HCT116 (cell line): ENCODE measurements around the gene RAPGEF3. TPM values are rescaled to one million over a fixed set of nuclear protein-coding genes. Genes with fewer than 3 reads are reported as not detected.

Source experiments
- ATAC-seq: fragments of 200-7000 bp; cut with Tn5 transposase; 2 replicates; pipeline ENCODE4 v1.9.1; 2020; ENCODE audit warnings: mild to moderate bottlenecking, moderate library complexity
- BruUV-seq: library from RNA; stranded (reverse); fragments of 400-500 nt; replicated peaks from 2 replicates; lab custom pipeline; 2021; lab: Mats Ljungman, UMichigan
- CTCF ChIA-PET: fragments of 300-600 bp; sonication (Branson Sonifier 250); formaldehyde crosslinking; loops from one replicate; lab custom pipeline; 2021; ENCODE audit warnings: antibody characterized with exemption; lab: Charles Lee
- POLR2A ChIA-PET: fragments of 300-600, 350-600 bp; sonication (Branson Sonifier 250); formaldehyde crosslinking; loops from one replicate; lab custom pipeline; 2021; ENCODE audit warnings: antibody characterized with exemption; lab: Charles Lee
- RAD21 ChIA-PET, 2 experiments: fragments of 300-600 bp; sonication (Branson Sonifier 250); formaldehyde crosslinking; loops; one replicate each; lab custom pipeline; 2023; ENCODE audit warnings: low total read pairs in 2 of 2; ENCODE audit not compliant: uncharacterized antibody in 2 of 2, unreplicated experiment in 2 of 2, low non-redundant PET in 1 of 2; lab: Charles Lee
- DNase-seq: peaks from one replicate; pipeline ENCODE4 v3.0.0-alpha.2; 2010; ENCODE audit warnings: low read depth, low spot score
- H2AFZ ChIP-seq: fragments of 200-600 bp; shearing (Covaris generic), sonication (generic); 2 replicates; pipeline ENCODE4 v1.6.1; 2017; ENCODE audit warnings: low read depth, mixed run types, mixed read lengths, antibody characterized with exemption, low read length; ENCODE audit not compliant: poor library complexity, severe bottlenecking
- H3K27ac ChIP-seq: 2 replicates; pipeline ENCODE4 v1.5.1; 2012; ENCODE audit warnings: low read depth, low read length
- H3K27me3 ChIP-seq: fragments of 200-600 bp; sonication (generic); 2 replicates; pipeline ENCODE4 v1.6.1; 2016; ENCODE audit warnings: mixed run types, low read length, mixed read lengths; ENCODE audit not compliant: insufficient read depth
- H3K36me3 ChIP-seq, 2 experiments: fragments of 200-500 bp in 1 of 2; fragments of 200-600 bp in 1 of 2; sonication (Bioruptor generic) in 1 of 2; sonication (generic) in 1 of 2; 2 replicates each; pipeline versions ENCODE4 v1.5.1 to v1.6.1; 2014 to 2016; ENCODE audit warnings: low read length in 2 of 2, inconsistent platforms in 1 of 2, mixed read lengths in 1 of 2, mixed run types in 1 of 2; ENCODE audit not compliant: insufficient read depth in 2 of 2, control insufficient read depth in 1 of 2
- H3K4me1 ChIP-seq, 2 experiments: fragments of 200-600 bp in 1 of 2; sonication (generic) in 1 of 2; 2 replicates each; pipeline versions ENCODE4 v1.5.1 to v1.6.1; 2012 to 2017; ENCODE audit warnings: low read length in 2 of 2, inconsistent platforms in 1 of 2, mild to moderate bottlenecking in 1 of 2, mixed read lengths in 1 of 2, mixed run types in 1 of 2, moderate library complexity in 1 of 2; ENCODE audit not compliant: insufficient read depth in 2 of 2, control insufficient read depth in 1 of 2
- H3K4me2 ChIP-seq: fragments of 200-600 bp; sonication (generic); 2 replicates; pipeline ENCODE4 v1.6.1; 2017; ENCODE audit warnings: mixed run types, low read length, mixed read lengths
- H3K4me3 ChIP-seq, 2 experiments: fragments of 200-600 bp in 1 of 2; sonication (generic) in 1 of 2; replicated peaks in 1 of 2; 2 replicates each; pipeline ENCODE4 v1.5.1; 2011 to 2016; ENCODE audit warnings: low read length in 2 of 2, control low read depth in 1 of 2, low read depth in 1 of 2, mild to moderate bottlenecking in 1 of 2, mixed read lengths in 1 of 2, mixed run types in 1 of 2
- H3K79me2 ChIP-seq: fragments of 200-600 bp; sonication (generic); 2 replicates; pipeline ENCODE4 v1.6.1; 2017; ENCODE audit warnings: mild to moderate bottlenecking, mixed run types, low read length, moderate library complexity, mixed read lengths; ENCODE audit not compliant: insufficient read depth
- H3K9ac ChIP-seq: fragments of 200-600 bp; sonication (generic); 2 replicates; pipeline ENCODE4 v1.6.1; 2016; ENCODE audit warnings: low read length, mixed read lengths
- H3K9me2 ChIP-seq: fragments of 200-600 bp; sonication (generic), shearing (Covaris generic); 2 replicates; pipeline ENCODE4 v1.6.1; 2017; ENCODE audit warnings: mixed run types, mild to moderate bottlenecking, moderate library complexity; ENCODE audit not compliant: insufficient read depth
- H3K9me3 ChIP-seq, 2 experiments: fragments of 200-500 bp in 1 of 2; fragments of 200-600 bp in 1 of 2; sonication (Bioruptor generic) in 1 of 2; sonication (generic) in 1 of 2; 2 replicates each; pipeline ENCODE4 v1.6.1; 2014 to 2017; ENCODE audit warnings: low read length in 2 of 2, mixed read lengths in 2 of 2, inconsistent platforms in 1 of 2, low read depth in 1 of 2, mild to moderate bottlenecking in 1 of 2, mixed run types in 1 of 2, moderate library complexity in 1 of 2; ENCODE audit not compliant: control insufficient read depth in 1 of 2, insufficient read depth in 1 of 2
- H4K20me1 ChIP-seq: fragments of 200-600 bp; sonication (generic), shearing (Covaris generic); 2 replicates; pipeline ENCODE4 v1.6.1; 2017; ENCODE audit warnings: mixed run types, mild to moderate bottlenecking, moderate library complexity; ENCODE audit not compliant: insufficient read depth
- CTCF ChIP-seq, 3 experiments: fragments of 200-600 bp in 1 of 3; sonication (generic) in 1 of 3; IDR thresholded peaks in 2 of 3; conservative IDR thresholded peaks in 1 of 3; 2 replicates each; pipeline ENCODE4 v1.5.1; 2012 to 2017; ENCODE audit warnings: low read depth in 2 of 3, low read length in 2 of 3, antibody characterized with exemption in 1 of 3, borderline replicate concordance in 1 of 3, control low read depth in 1 of 3, mild to moderate bottlenecking in 1 of 3, mixed read lengths in 1 of 3, mixed run types in 1 of 3, moderate library complexity in 1 of 3; ENCODE audit not compliant: insufficient read depth in 1 of 3
- EZH2 ChIP-seq: fragments of 200-600 bp; sonication (generic); IDR thresholded peaks from 2 replicates; pipeline ENCODE4 v1.6.1; 2017; ENCODE audit warnings: antibody characterized with exemption, mixed run types
- EZH2phosphoT487 ChIP-seq: fragments of 200-600 bp; IDR thresholded peaks from 2 replicates; pipeline ENCODE4 v1.6.1; 2018; ENCODE audit warnings: antibody characterized with exemption, borderline replicate concordance
- JUND ChIP-seq: IDR thresholded peaks from 2 replicates; pipeline ENCODE4 v1.6.1; 2012
- MAX ChIP-seq: IDR thresholded peaks from 2 replicates; pipeline ENCODE4 v1.6.1; 2012
- POLR2A ChIP-seq: IDR thresholded peaks from 2 replicates; pipeline ENCODE4 v1.7.0; 2011; ENCODE audit warnings: borderline replicate concordance; ENCODE audit not compliant: insufficient read depth, insufficient read length; ENCODE audit errors: extremely low read depth
- RAD21 ChIP-seq: IDR thresholded peaks from 2 replicates; pipeline ENCODE4 v1.6.1; 2012; ENCODE audit warnings: low read depth, mild to moderate bottlenecking
- REST ChIP-seq: IDR thresholded peaks from 2 replicates; pipeline ENCODE4 v1.6.1; 2012; ENCODE audit warnings: low read depth
- SIN3A ChIP-seq: IDR thresholded peaks from 2 replicates; pipeline ENCODE4 v1.6.1; 2012; ENCODE audit warnings: low read depth
- SP1 ChIP-seq: IDR thresholded peaks from 2 replicates; pipeline ENCODE4 v1.6.1; 2012; ENCODE audit warnings: low read depth
- SRF ChIP-seq: IDR thresholded peaks from 2 replicates; pipeline ENCODE4 v1.6.1; 2012; ENCODE audit warnings: low read depth
- YY1 ChIP-seq: IDR thresholded peaks from 2 replicates; pipeline ENCODE4 v1.6.1; 2011; ENCODE audit warnings: low read length, low read depth, moderate library complexity, mild to moderate bottlenecking; ENCODE audit not compliant: insufficient replicate concordance; ENCODE audit errors: extremely low read depth
- ZFX ChIP-seq: fragments of 450-650 bp; IDR thresholded peaks from 2 replicates; pipeline ENCODE4 v1.6.1; 2017
- intact Hi-C: fragments of 100-400 bp; cut with micrococcal nuclease; formaldehyde crosslinking; loops from 2 replicates; pipeline ENCODE4 v1.10.0; 2022
- total RNA-seq: library from RNA; stranded (reverse); gene quantifications from one replicate; pipeline ENCODE4 v1.2.1, GENCODE V29; 2021; ENCODE audit not compliant: unreplicated experiment

Gene RAPGEF3
- total RNA-seq, 1 experiment from 2014 or later: 1.8 TPM

GRCh38 chr12:47689215-47689614 lies 69.5 kb downstream of the RAPGEF3 start:
- H3K9me2 ChIP-seq: no peaks in the 10 kb centered on the region
- H3K9ac ChIP-seq: no peak overlapping the region
- ChIA-PET CTCF (no interaction called here), RAD21 (no interaction called here), POLR2A (no interaction called here)
- peaks cover 10 to 19% of the 10 kb centered on the region in 2 experiments; a peak in 3 of 4 replicates for H3K36me3 ChIP-seq
- no peak overlapping the region for H3K4me3 ChIP-seq
- TF ChIP-seq SRF: no peak
- TF ChIP-seq YY1: no peak
- TF ChIP-seq EZH2phosphoT487: no peak
- no peak for TF ChIP-seq RAD21
- TF ChIP-seq ZFX: no peak
- TF ChIP-seq EZH2: no peak
- TF ChIP-seq JUND: no peak
- no peak for TF ChIP-seq MAX
- no peak for TF ChIP-seq CTCF (IDR thresholded peaks at IDR 0.05 in 2 of 3, conservative IDR thresholded peaks at IDR 0.05 in 1 of 3; ENCODE audit: borderline replicate concordance in 1 of 3, insufficient read depth in 1 of 3, low read depth in 2 of 3, low read length in 2 of 3)
- no peak for TF ChIP-seq REST
- TF ChIP-seq SIN3A: no peak
- no peak for TF ChIP-seq POLR2A
- TF ChIP-seq SP1: no peak
- intact Hi-C loops: loop anchor here (5.0 to 10.0 kb wide), 4 partner anchors 37 to 1344 kb away; no protein-coding TSS in a partner anchor
- no peaks in the 10 kb centered on the region for H3K79me2 ChIP-seq
- BruUV-seq: no TSS peak
- H3K27ac ChIP-seq: no peak overlapping the region
- no peak overlapping the region for H3K4me2 ChIP-seq
- H3K9me3 ChIP-seq: no peaks in the 10 kb centered on the region
- DNase-seq (no peak), ATAC-seq (no peak)
- no peak overlapping the region for H2AFZ ChIP-seq
- no peaks in the 10 kb centered on the region for H3K4me1 ChIP-seq
- no peaks in the 10 kb centered on the region for H4K20me1 ChIP-seq
- H3K27me3 ChIP-seq: no peaks in the 10 kb centered on the region
